Fibroblast of mammary gland (primary cell): ENCODE data around the gene TTYH2.

Experiments
- DNase-seq: peaks from one replicate; pipeline ENCODE4 v3.0.0-alpha.2; 2010; ENCODE audit warnings: low read depth
- H3K4me3 ChIP-seq: 2 replicates; pipeline ENCODE4 v1.5.1; 2011; ENCODE audit warnings: low read depth, mild to moderate bottlenecking, low read length, moderate library complexity; ENCODE audit not compliant: control insufficient read depth
- CTCF ChIP-seq: conservative IDR thresholded peaks from 2 replicates; pipeline ENCODE4 v1.5.1; 2011; ENCODE audit warnings: low read depth, low read length, inconsistent platforms; ENCODE audit not compliant: control insufficient read depth, insufficient read depth

TTYH2 gene

GRCh38 chr17:74176546-74177001 lies 36.8 kb upstream of the TTYH2 start:
- DNase-seq: peak; percentile 61
- H3K4me3 ChIP-seq: no peak overlapping the region
- TF ChIP-seq CTCF: peak; percentile 90

- peak; percentile 42 for DNase-seq
Observed at GRCh38 chr17:74177018-74177450, 36.3 kb upstream of the TTYH2 start.

GRCh38 chr17:74179576-74179975 lies 33.8 kb upstream of the TTYH2 start:
- TF ChIP-seq CTCF: no peak
- no peak overlapping the region for H3K4me3 ChIP-seq
- no peak for DNase-seq

More at GRCh38 chr17:74177018-74177450, 36.3 kb upstream of the TTYH2 start:
- H3K4me3 ChIP-seq: no peak overlapping the region
- no peak for TF ChIP-seq CTCF

GRCh38 chr17:74180336-74180735 lies 33.0 kb upstream of the TTYH2 start:
- no peak overlapping the region for H3K4me3 ChIP-seq
- DNase-seq: no peak
- TF ChIP-seq CTCF: no peak

GRCh38 chr17:74181341-74181740 lies 32.0 kb upstream of the TTYH2 start:
- DNase-seq: no peak
- TF ChIP-seq CTCF: no peak
- H3K4me3 ChIP-seq: no peak overlapping the region

GRCh38 chr17:74182041-74182723 lies 31.2 kb upstream of the TTYH2 start:
- no peak overlapping the region for H3K4me3 ChIP-seq
- TF ChIP-seq CTCF: no peak
- no peak for DNase-seq

- H3K4me3 ChIP-seq: no peak overlapping the region
- DNase-seq: no peak
Observed at GRCh38 chr17:74183411-74183810, 30.0 kb upstream of the TTYH2 start.

More at GRCh38 chr17:74183411-74183810, 30.0 kb upstream of the TTYH2 start:
- no peak for TF ChIP-seq CTCF
